OCI-LY7 (cell line): ENCODE measurements around the gene TMEM19. TPM values are rescaled to one million over a fixed set of nuclear protein-coding genes. Genes with fewer than 3 reads are reported as not detected.

Experiments
- BruUV-seq: library from RNA; stranded (reverse); fragments of 400-500 nt; replicated peaks from 2 replicates; lab custom pipeline; 2021; lab: Mats Ljungman, UMichigan
- CTCF ChIA-PET: fragments of 300-600 bp; sonication (Branson Sonifier 250); formaldehyde crosslinking; loops from one replicate; lab custom pipeline; 2022; ENCODE audit warnings: antibody characterized with exemption; ENCODE audit not compliant: unreplicated experiment; lab: Charles Lee
- POLR2A ChIA-PET: fragments of 300-600 bp; sonication (Branson Sonifier 250); formaldehyde crosslinking; loops from one replicate; lab custom pipeline; 2022; ENCODE audit warnings: antibody characterized with exemption; lab: Charles Lee
- DNase-seq: peaks from one replicate; pipeline ENCODE4 v3.0.0-alpha.2; 2015; ENCODE audit warnings: low spot score
- H2AFZ ChIP-seq: fragments of 200-600 bp; sonication (generic), shearing (Covaris generic); 2 replicates; pipeline ENCODE4 v1.6.1; 2014; ENCODE audit warnings: mild to moderate bottlenecking, antibody characterized with exemption, low read length, moderate library complexity
- H3K27ac ChIP-seq: fragments of 200-600 bp; sonication (generic); 2 replicates; pipeline ENCODE4 v1.5.1; 2014; ENCODE audit warnings: mixed run types, low read depth, mild to moderate bottlenecking, moderate library complexity, low read length, inconsistent platforms; ENCODE audit not compliant: poor library complexity, severe bottlenecking
- H3K36me3 ChIP-seq: fragments of 200-600 bp; sonication (generic); 2 replicates; pipeline ENCODE4 v1.6.1; 2014; ENCODE audit warnings: mild to moderate bottlenecking, antibody characterized with exemption, low read length, moderate library complexity, mixed read lengths; ENCODE audit not compliant: insufficient read depth
- H3K4me1 ChIP-seq: fragments of 200-600 bp; sonication (generic); 2 replicates; pipeline ENCODE4 v1.5.1; 2014; ENCODE audit warnings: mild to moderate bottlenecking, low read length; ENCODE audit not compliant: insufficient read depth, poor library complexity, severe bottlenecking
- H3K4me2 ChIP-seq: fragments of 200-600 bp; sonication (generic); 2 replicates; pipeline ENCODE4 v1.6.1; 2014; ENCODE audit warnings: mild to moderate bottlenecking, low read length
- H3K4me3 ChIP-seq: fragments of 200-600 bp; sonication (generic); 2 replicates; pipeline ENCODE4 v1.5.1; 2014; ENCODE audit warnings: mild to moderate bottlenecking, low read depth, low read length; ENCODE audit not compliant: poor library complexity, severe bottlenecking
- H3K79me2 ChIP-seq: fragments of 200-600 bp; sonication (generic); 2 replicates; pipeline ENCODE4 v1.6.1; 2016; ENCODE audit warnings: low read depth, mild to moderate bottlenecking, low read length, moderate library complexity, mixed read lengths; ENCODE audit not compliant: insufficient read depth
- H3K9me2 ChIP-seq: fragments of 200-600 bp; sonication (generic); 2 replicates; pipeline ENCODE4 v1.6.1; 2016; ENCODE audit warnings: mild to moderate bottlenecking, low read length, mixed read lengths; ENCODE audit not compliant: insufficient read depth
- H3K9me3 ChIP-seq: fragments of 200-600 bp; sonication (generic); 2 replicates; pipeline ENCODE4 v1.6.1; 2014; ENCODE audit warnings: mild to moderate bottlenecking, mixed run types, low read length, mixed read lengths
- H4K20me1 ChIP-seq: fragments of 200-600 bp; sonication (generic); 2 replicates; pipeline ENCODE4 v1.6.1; 2014; ENCODE audit warnings: mild to moderate bottlenecking, antibody characterized with exemption, low read length, moderate library complexity, mixed read lengths; ENCODE audit not compliant: insufficient read depth
- CTCF ChIP-seq: fragments of 200-600 bp; sonication (generic); conservative IDR thresholded peaks from 2 replicates; pipeline ENCODE4 v1.5.1; 2014; ENCODE audit warnings: mild to moderate bottlenecking, antibody characterized with exemption, low read length, moderate library complexity, mixed read lengths
- EZH2phosphoT487 ChIP-seq: fragments of 200-600 bp; sonication (generic); IDR thresholded peaks from 2 replicates; pipeline ENCODE4 v1.6.1; 2018; ENCODE audit warnings: low read depth, borderline replicate concordance, mild to moderate bottlenecking, mixed run types, antibody characterized with exemption, low read length, moderate library complexity, mixed read lengths
- intact Hi-C: fragments of 100-400 bp; cut with micrococcal nuclease; formaldehyde crosslinking; loops from one replicate; pipeline ENCODE4 v1.10.0; 2022; ENCODE audit not compliant: unreplicated experiment
- total RNA-seq, 2 experiments: library from RNA; depleted of rRNA in 1 of 2; stranded (reverse); fragments of >200 nt in 1 of 2; shearing (Covaris generic) in 1 of 2; gene quantifications; 2 replicates each; pipeline ENCODE4 v1.2.3, GENCODE V29; 2014 to 2022

Gene TMEM19
- total RNA-seq, 2 experiments from 2014 or later: 38.3 to 40.4 TPM

DNA sequence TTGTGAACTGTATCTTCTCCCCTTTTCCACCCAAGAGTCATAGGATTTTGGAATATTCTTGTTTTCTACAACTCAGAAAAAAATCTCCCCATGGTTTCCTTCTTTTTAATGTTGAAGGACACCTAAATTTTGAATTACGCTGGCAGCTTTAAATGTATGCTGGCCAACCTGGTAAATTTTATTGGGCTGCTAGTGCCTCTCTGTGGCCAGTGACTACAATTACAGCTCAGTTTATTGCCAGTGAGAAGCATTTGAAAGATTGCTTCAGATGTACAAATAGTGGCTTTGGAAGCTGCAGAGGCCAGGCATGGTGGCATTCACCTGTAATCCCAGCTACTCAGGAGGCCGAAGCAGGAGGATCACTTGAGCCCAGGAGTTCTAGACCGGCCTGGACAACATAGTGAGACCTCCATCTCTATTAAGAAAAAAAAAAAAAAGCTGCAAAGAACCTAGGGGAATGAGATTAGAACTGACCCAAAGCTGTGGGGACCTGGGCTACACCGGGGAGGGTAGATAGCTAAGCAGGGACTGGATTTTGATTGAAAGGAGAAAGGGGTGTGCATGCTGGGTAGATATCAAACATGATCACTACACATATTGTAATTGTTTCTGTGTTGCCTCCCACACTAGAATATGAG lies 61.2 kb downstream of the TMEM19 start:
- Histone ChIP-seq H3K4me2 (no peak overlapping the region), H3K9me3 (no peaks in the 10 kb centered on the region), H3K27ac (no peak overlapping the region), H3K9me2 (no peaks in the 10 kb centered on the region), H2AFZ (peak overlapping the region; percentile 69; the same call in 1 of the 2 replicates), H4K20me1 (no peaks in the 10 kb centered on the region), H3K4me3 (no peak overlapping the region), H3K36me3 (no peaks in the 10 kb centered on the region), H3K4me1 (peaks cover 5% of the 10 kb centered on the region), H3K79me2 (no peaks in the 10 kb centered on the region)
- intact Hi-C loops: loop anchor here (1.0 to 5.0 kb wide), 4 partner anchors 61 to 332 kb away; partner anchors contain the start of gene TMEM19
- DNase-seq: peak; percentile 84
- ChIA-PET CTCF (interaction anchor here (1.0 to 2.1 kb wide), 4 partner anchors 12 to 110 kb away, joined by 3 to 14 read pairs (median 4); partner anchors contain the start of gene TMEM19), POLR2A (interaction anchor here (0.6 to 6.2 kb wide), 16 partner anchors 9 to 333 kb away, joined by 3 to 57 read pairs (median 4); partner anchors contain the start of genes THAP2, TMEM19 and ZFC3H1)
- no TSS peak for BruUV-seq
- TF ChIP-seq CTCF: peak; percentile 96
- TF ChIP-seq EZH2phosphoT487: no peak

- H4K20me1 ChIP-seq: no peaks in the 10 kb centered on the region
- H3K4me3 ChIP-seq: no peak overlapping the region
- DNase-seq: no peak
- CTCF ChIA-PET: interaction anchor here (0.9 to 2.1 kb wide), 2 partner anchors 11 to 62 kb away, joined by 3 to 14 read pairs; partner anchors contain the start of gene TMEM19
- H3K79me2 ChIP-seq: no peaks in the 10 kb centered on the region
- TF ChIP-seq EZH2phosphoT487 (no peak), CTCF (no peak)
- H3K4me2 ChIP-seq: no peak overlapping the region
- H3K9me2 ChIP-seq: no peaks in the 10 kb centered on the region
- no TSS peak for BruUV-seq
- no peak overlapping the region for H3K27ac ChIP-seq
- POLR2A ChIA-PET: interaction anchor here (0.6 to 6.2 kb wide), 14 partner anchors 10 to 356 kb away, joined by 3 to 57 read pairs (median 4); partner anchors contain the start of genes THAP2, TMEM19 and ZFC3H1
- no peaks in the 10 kb centered on the region for H3K36me3 ChIP-seq
- no peaks in the 10 kb centered on the region for H3K9me3 ChIP-seq
- intact Hi-C loops: loop anchor here (5.0 kb wide), 1 partner anchor 196 kb away; no protein-coding TSS in a partner anchor
- no peak overlapping the region for H2AFZ ChIP-seq
- H3K4me1 ChIP-seq: peaks cover 5% of the 10 kb centered on the region
Observed at GRCh38 chr12:71748081-71748850, 62.4 kb downstream of the TMEM19 start.
